ENCODE data around the gene TNP1. TPM values are rescaled to one million over a fixed set of nuclear protein-coding genes. Genes with fewer than 3 reads are reported as not detected.

Gene TNP1
- total RNA-seq, 4 donors from 2014 or later = not detected

- in situ Hi-C loops (cut with MboI; ENCODE audit: low sequenced_read_pairs in 4 of 4) (no loop called here), intact Hi-C loops (cut with DNase I; ENCODE audit: low total_unique reads) (no loop called here)
- no peaks in the 10 kb centered on the region for H3K27me3 ChIP-seq
- H3K27ac ChIP-seq = no peak overlapping the region
- TF ChIP-seq POLR2A (IDR thresholded peaks at IDR 0.05) = no peak
- TF ChIP-seq CTCF (IDR thresholded peaks at IDR 0.05 in 4 of 5, conservative IDR thresholded peaks at IDR 0.05 in 1 of 5) = no peak
- ATAC-seq = no peak
- no peaks in the 10 kb centered on the region for H3K36me3 ChIP-seq
- no peak for DNase-seq
- no peaks in the 10 kb centered on the region for H3K4me1 ChIP-seq
- H3K4me3 ChIP-seq = no peak overlapping the region
- no peaks in the 10 kb centered on the region for H3K9me3 ChIP-seq
Observed at GRCh38 chr2:216862628-216863398, 2.9 kb upstream of the TNP1 start.

DNA sequence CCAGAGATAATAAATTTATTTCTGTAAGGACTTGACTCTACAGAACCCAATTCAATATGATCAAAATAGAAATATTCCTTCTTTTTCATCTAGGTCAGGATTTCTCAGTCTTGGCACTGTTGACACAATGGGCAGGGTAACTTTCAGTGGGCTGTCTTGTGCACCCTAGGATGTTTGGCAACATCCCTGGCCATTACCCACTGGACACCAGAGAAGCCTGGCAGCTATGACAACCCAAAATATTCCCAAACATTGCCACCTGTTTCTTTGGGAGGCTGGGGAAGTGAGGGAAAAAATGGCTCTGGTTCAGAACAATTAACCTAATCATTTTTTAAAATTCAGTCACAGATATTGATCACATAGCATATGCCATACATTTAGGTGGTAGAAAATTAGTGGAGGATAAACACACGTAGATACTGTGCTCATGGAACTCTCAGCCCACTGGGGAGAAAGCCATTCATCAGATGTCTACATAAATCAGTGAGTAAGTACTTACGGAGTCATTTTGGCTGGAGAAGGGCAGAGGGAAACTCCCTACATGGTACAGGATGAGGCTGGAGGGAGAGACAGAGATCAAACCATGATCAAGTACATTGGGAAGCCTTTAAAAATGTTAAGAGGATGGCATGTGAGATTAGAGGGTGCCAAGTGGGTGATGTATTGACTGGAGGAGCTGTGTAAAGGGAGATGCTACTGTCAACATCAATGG, 718 bp upstream of the TNP1 start:
- Histone ChIP-seq H3K9me3 (no peaks in the 10 kb centered on the region), H3K4me3 (no peak overlapping the region), H3K27ac (no peak overlapping the region), H3K4me1 (peaks cover 11 to 16% of the 10 kb centered on the region in 2 donors), H3K27me3 (no peaks in the 10 kb centered on the region), H3K36me3 (no peaks in the 10 kb centered on the region)
- ATAC-seq (no peak), DNase-seq (no peak)
- intact Hi-C loops (cut with DNase I; ENCODE audit: low total_unique reads) (no loop called here), in situ Hi-C loops (cut with MboI; ENCODE audit: low sequenced_read_pairs in 4 of 4) (no loop called here)
- TF ChIP-seq CTCF (IDR thresholded peaks at IDR 0.05 in 4 of 5, conservative IDR thresholded peaks at IDR 0.05 in 1 of 5) (no peak), POLR2A (IDR thresholded peaks at IDR 0.05) (no peak)

- intact Hi-C loops (cut with DNase I; ENCODE audit: low total_unique reads) = no loop called here
- Histone ChIP-seq H3K27ac (no peak overlapping the region), H3K4me1 (peaks cover 13 to 31% of the 10 kb centered on the region in 2 donors), H3K36me3 (no peaks in the 10 kb centered on the region), H3K27me3 (no peaks in the 10 kb centered on the region), H3K9me3 (no peaks in the 10 kb centered on the region), H3K4me3 (no peak overlapping the region)
- no peak for ATAC-seq
- DNase-seq = no peak
- TF ChIP-seq POLR2A (IDR thresholded peaks at IDR 0.05) = no peak
- TF ChIP-seq CTCF (IDR thresholded peaks at IDR 0.05 in 4 of 5, conservative IDR thresholded peaks at IDR 0.05 in 1 of 5) = no peak
- in situ Hi-C loops (cut with MboI; ENCODE audit: low sequenced_read_pairs in 4 of 4) = no loop called here
Observed at GRCh38 chr2:216858312-216858711, 1.6 kb downstream of the TNP1 start.

GRCh38 chr2:216857131-216857550, 2.7 kb downstream of the TNP1 start:
- in situ Hi-C loops (cut with MboI; ENCODE audit: low sequenced_read_pairs in 4 of 4) = no loop called here
- DNase-seq (no peak), ATAC-seq (no peak)
- peaks cover 13 to 31% of the 10 kb centered on the region in 2 donors for H3K4me1 ChIP-seq
- H3K36me3 ChIP-seq = no peaks in the 10 kb centered on the region
- intact Hi-C loops (cut with DNase I; ENCODE audit: low total_unique reads) = no loop called here
- TF ChIP-seq CTCF (IDR thresholded peaks at IDR 0.05 in 4 of 5, conservative IDR thresholded peaks at IDR 0.05 in 1 of 5) (no peak), POLR2A (IDR thresholded peaks at IDR 0.05) (no peak)
- peak overlapping the region in 1 of 4 donors; percentile 64 for H3K27ac ChIP-seq
- H3K27me3 ChIP-seq = no peaks in the 10 kb centered on the region
- no peak overlapping the region for H3K4me3 ChIP-seq
- H3K9me3 ChIP-seq = no peaks in the 10 kb centered on the region
